Esophagus muscularis mucosa (tissue), 4 donors: ENCODE data around the gene FYB1.

Experiments used
- CTCF ChIP-seq, 3 experiments: fragments of 200-600 bp in 2 of 3; fragments of 450-650 bp in 1 of 3; sonication (generic) in 2 of 3; IDR thresholded peaks; one replicate each; pipeline ENCODE4 v1.5.1; 2017 to 2019; ENCODE audit warnings: antibody characterized with exemption in 3 of 3, mild to moderate bottlenecking in 2 of 3, moderate library complexity in 1 of 3
- EP300 ChIP-seq: sonication (generic); formaldehyde crosslinking; IDR thresholded peaks from one replicate; pipeline ENCODE4 v1.6.1; 2017; ENCODE audit warnings: antibody characterized with exemption
- POLR2A ChIP-seq: fragments of 450-650 bp; IDR thresholded peaks from one replicate; pipeline ENCODE4 v1.6.1; 2017; ENCODE audit warnings: antibody characterized with exemption, moderate library complexity, mild to moderate bottlenecking, low read depth
- POLR2AphosphoS5 ChIP-seq, 2 donors: sonication (generic); formaldehyde crosslinking; IDR thresholded peaks; one replicate each; pipeline ENCODE4 v1.6.1; 2017; ENCODE audit warnings: antibody characterized with exemption in 2 of 2

GRCh38 chr5:39108987-39109386 lies 110.4 kb downstream of the FYB1 start:
- TF ChIP-seq CTCF (IDR thresholded peaks at IDR 0.05) = no peak
- TF ChIP-seq POLR2AphosphoS5 (IDR thresholded peaks at IDR 0.05) = no peak
- TF ChIP-seq POLR2A = no peak
- no peak for TF ChIP-seq EP300
